ENCODE results near the gene NAGS. TPM values are rescaled to one million over a fixed set of nuclear protein-coding genes. Genes with fewer than 3 reads are reported as not detected.

The NAGS gene
- total and polyA plus RNA-seq, 2 experiments from 2014 or later: 4.2 to 7.2 TPM

DNA sequence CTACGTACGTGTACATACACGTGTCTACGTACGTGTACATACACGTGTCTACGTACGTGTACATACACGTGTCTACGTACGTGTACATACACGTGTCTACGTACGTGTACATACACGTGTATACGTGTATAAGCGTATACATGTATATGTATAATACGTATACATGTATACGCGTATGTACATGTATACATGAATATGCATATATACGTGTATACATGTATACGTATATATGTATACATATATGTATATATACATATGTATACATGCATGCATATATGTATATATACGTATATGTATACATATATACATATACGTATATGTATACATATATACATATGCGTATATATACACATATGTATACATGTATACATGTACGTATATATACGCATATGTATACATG is 28.5 kb upstream of the NAGS start:
- H3K4me1 ChIP-seq (ENCODE audit: insufficient read depth): no peaks in the 10 kb centered on the region
- Mint-ChIP-seq H3K27ac (no peak overlapping the region), H3K36me3 (ENCODE audit: low read depth) (no peaks in the 10 kb centered on the region), H3K9me3 (no peaks in the 10 kb centered on the region), H3K27me3 (ENCODE audit: insufficient read depth, low read depth, poor library complexity) (peaks cover 3% of the 10 kb centered on the region), H3K4me1 (no peaks in the 10 kb centered on the region), H3K4me3 (no peak overlapping the region)
- H3K27me3 ChIP-seq (ENCODE audit: insufficient read depth): no peaks in the 10 kb centered on the region
- no peaks in the 10 kb centered on the region for H3K79me2 ChIP-seq (replicated peaks; ENCODE audit: insufficient read depth)
- H2AFZ ChIP-seq: no peak overlapping the region
- H3K4me2 ChIP-seq: no peak overlapping the region
- ATAC-seq (no peak), DNase-seq (ENCODE audit: low spot score) (no peak)
- H4K20me1 ChIP-seq (replicated peaks; ENCODE audit: insufficient read depth): no peaks in the 10 kb centered on the region
- TF ChIP-seq CTCF (conservative IDR thresholded peaks at IDR 0.05; ENCODE audit: low read depth in 2 of 2): no peak
- no peak for TF ChIP-seq ZNF114 (CRISPR knock-in tag; IDR thresholded peaks at IDR 0.05)
- TF ChIP-seq JUNB (IDR thresholded peaks at IDR 0.05; ENCODE audit: unreplicated experiment): no peak
- TF ChIP-seq EZH2 (IDR thresholded peaks at IDR 0.05; ENCODE audit: low read depth, unreplicated experiment): no peak
- no peak for TF ChIP-seq STAT1 (IDR thresholded peaks at IDR 0.05; ENCODE audit: unreplicated experiment)
- no peak for TF ChIP-seq CREB1 (CRISPR knock-in tag; IDR thresholded peaks at IDR 0.05; ENCODE audit: low read depth)
- no peak for TF ChIP-seq REST (IDR thresholded peaks at IDR 0.05; ENCODE audit: unreplicated experiment)
- TF ChIP-seq ZNF331 (CRISPR knock-in tag; IDR thresholded peaks at IDR 0.05; ENCODE audit: low read depth): no peak
- no peak overlapping the region for H3K27ac ChIP-seq (ENCODE audit: low read depth)
- no peaks in the 10 kb centered on the region for H3K9me2 ChIP-seq (ENCODE audit: insufficient read depth)
- H3F3A ChIP-seq (replicated peaks; ENCODE audit: low read depth): 0 out of 2 replicates have a peak, but pooled peaks cover 3% of the 10 kb centered on the region
- H3K4me3 ChIP-seq: no peak overlapping the region
- H3K36me3 ChIP-seq (ENCODE audit: insufficient read depth): no peaks in the 10 kb centered on the region

- H4K20me1 ChIP-seq (replicated peaks; ENCODE audit: insufficient read depth): no peaks in the 10 kb centered on the region
- no peak for ATAC-seq
- Mint-ChIP-seq H3K4me1 (no peaks in the 10 kb centered on the region), H3K27me3 (ENCODE audit: insufficient read depth, low read depth, poor library complexity) (peaks cover 3% of the 10 kb centered on the region), H3K4me3 (no peak overlapping the region), H3K9me3 (no peaks in the 10 kb centered on the region), H3K36me3 (ENCODE audit: low read depth) (no peaks in the 10 kb centered on the region), H3K27ac (no peak overlapping the region)
- no peaks in the 10 kb centered on the region for H3K36me3 ChIP-seq (ENCODE audit: insufficient read depth)
- no peaks in the 10 kb centered on the region for H3K9me2 ChIP-seq (ENCODE audit: insufficient read depth)
- no peak for DNase-seq (ENCODE audit: low spot score)
- no peaks in the 10 kb centered on the region for H3K4me1 ChIP-seq (ENCODE audit: insufficient read depth)
- no peak overlapping the region for H2AFZ ChIP-seq
- H3K4me3 ChIP-seq: no peak overlapping the region
- no peak overlapping the region for H3K4me2 ChIP-seq
- no peak overlapping the region for H3K27ac ChIP-seq (ENCODE audit: low read depth)
- H3K27me3 ChIP-seq (ENCODE audit: insufficient read depth): peaks cover 6% of the 10 kb centered on the region
- H3K79me2 ChIP-seq (replicated peaks; ENCODE audit: insufficient read depth): no peaks in the 10 kb centered on the region
- 0 out of 2 replicates have a peak, but pooled peaks cover 3% of the 10 kb centered on the region for H3F3A ChIP-seq (replicated peaks; ENCODE audit: low read depth)
- TF ChIP-seq CREB1 (CRISPR knock-in tag; IDR thresholded peaks at IDR 0.05; ENCODE audit: low read depth) (no peak), EZH2 (IDR thresholded peaks at IDR 0.05; ENCODE audit: low read depth, unreplicated experiment) (no peak), POLR2AphosphoS5 (IDR thresholded peaks at IDR 0.05; ENCODE audit: low read depth) (no peak), STAT1 (IDR thresholded peaks at IDR 0.05; ENCODE audit: unreplicated experiment) (no peak), EZH2phosphoT487 (IDR thresholded peaks at IDR 0.05; ENCODE audit: unreplicated experiment) (no peak), JUNB (IDR thresholded peaks at IDR 0.05; ENCODE audit: unreplicated experiment) (no peak), ZNF331 (CRISPR knock-in tag; IDR thresholded peaks at IDR 0.05; ENCODE audit: low read depth) (no peak), CTCF (conservative IDR thresholded peaks at IDR 0.05; ENCODE audit: low read depth in 2 of 2) (no peak)
- TF ChIP-seq, protein P1, sequence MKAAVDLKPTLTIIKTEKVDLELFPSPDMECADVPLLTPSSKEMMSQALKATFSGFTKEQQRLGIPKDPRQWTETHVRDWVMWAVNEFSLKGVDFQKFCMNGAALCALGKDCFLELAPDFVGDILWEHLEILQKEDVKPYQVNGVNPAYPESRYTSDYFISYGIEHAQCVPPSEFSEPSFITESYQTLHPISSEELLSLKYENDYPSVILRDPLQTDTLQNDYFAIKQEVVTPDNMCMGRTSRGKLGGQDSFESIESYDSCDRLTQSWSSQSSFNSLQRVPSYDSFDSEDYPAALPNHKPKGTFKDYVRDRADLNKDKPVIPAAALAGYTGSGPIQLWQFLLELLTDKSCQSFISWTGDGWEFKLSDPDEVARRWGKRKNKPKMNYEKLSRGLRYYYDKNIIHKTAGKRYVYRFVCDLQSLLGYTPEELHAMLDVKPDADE (IDR thresholded peaks at IDR 0.05): no peak
Measured at GRCh38 chr17:43976963-43977837, 27.2 kb upstream of the NAGS start.
